GM23338 (cell line): Measurements from ENCODE around the gene S100A6. TPM values are rescaled to one million over a fixed set of nuclear protein-coding genes. Genes with fewer than 3 reads are reported as not detected.

Experiments
- ATAC-seq: fragments of 200-7000 bp; cut with Tn5 transposase; 3 replicates; pipeline ENCODE4 v1.9.1; 2020
- DNase-seq: peaks from one replicate; pipeline ENCODE4 v3.0.0-alpha.2; 2015; ENCODE audit warnings: low spot score
- H2AFZ ChIP-seq: fragments of 200-600 bp; sonication (generic); 2 replicates; pipeline ENCODE4 v1.8.0; 2016; ENCODE audit warnings: antibody characterized with exemption, mild to moderate bottlenecking, moderate library complexity
- H3F3A ChIP-seq: fragments of 200-600 bp; sonication (generic); replicated peaks from 2 replicates; pipeline ENCODE4 v1.8.0; 2017; ENCODE audit warnings: antibody characterized with exemption, mixed run types, low read depth
- H3K27ac ChIP-seq: fragments of 200-600 bp; sonication (generic); 2 replicates; pipeline ENCODE4 v1.6.1; 2016; ENCODE audit warnings: low read depth
- H3K27me3 ChIP-seq: fragments of 200-600 bp; sonication (generic); 2 replicates; pipeline ENCODE4 v1.8.0; 2016; ENCODE audit warnings: mild to moderate bottlenecking, mixed run types, moderate library complexity; ENCODE audit not compliant: insufficient read depth
- H3K36me3 ChIP-seq: fragments of 200-600 bp; sonication (generic); 2 replicates; pipeline ENCODE4 v1.8.0; 2016; ENCODE audit warnings: mild to moderate bottlenecking; ENCODE audit not compliant: insufficient read depth
- H3K4me1 ChIP-seq: fragments of 200-600 bp; sonication (generic); 2 replicates; pipeline ENCODE4 v1.8.0; 2016; ENCODE audit warnings: mild to moderate bottlenecking, moderate library complexity; ENCODE audit not compliant: insufficient read depth
- H3K4me2 ChIP-seq: fragments of 200-600 bp; sonication (generic); 2 replicates; pipeline ENCODE4 v1.7.1; 2017; ENCODE audit warnings: mixed run types
- H3K4me3 ChIP-seq: fragments of 200-600 bp; sonication (generic); 2 replicates; pipeline ENCODE4 v1.6.1; 2016; ENCODE audit warnings: mixed run types
- H3K79me2 ChIP-seq: fragments of 200-600 bp; sonication (generic); replicated peaks from 2 replicates; pipeline ENCODE4 v1.8.0; 2017; ENCODE audit warnings: mild to moderate bottlenecking; ENCODE audit not compliant: insufficient read depth
- H3K9me2 ChIP-seq: fragments of 200-600 bp; sonication (generic); 2 replicates; pipeline ENCODE4 v1.8.0; 2017; ENCODE audit not compliant: insufficient read depth
- H4K20me1 ChIP-seq: fragments of 200-600 bp; sonication (generic); replicated peaks from 2 replicates; pipeline ENCODE4 v1.8.0; 2017; ENCODE audit warnings: mild to moderate bottlenecking; ENCODE audit not compliant: insufficient read depth
- H3K27ac Mint-ChIP-seq: 2 replicates; pipeline ENCODE4 v1.8.0; 2020; ENCODE audit warnings: inconsistent platforms, mild to moderate bottlenecking, moderate library complexity, mixed read lengths
- H3K27me3 Mint-ChIP-seq: 3 replicates; pipeline ENCODE4 v1.8.0; 2022; ENCODE audit warnings: low read depth, mild to moderate bottlenecking, moderate library complexity, mixed read lengths, inconsistent platforms; ENCODE audit not compliant: insufficient read depth, poor library complexity
- H3K36me3 Mint-ChIP-seq: 3 replicates; pipeline ENCODE4 v1.8.0; 2021; ENCODE audit warnings: low read depth, mild to moderate bottlenecking, inconsistent platforms, moderate library complexity, mixed read lengths
- H3K4me1 Mint-ChIP-seq: 3 replicates; pipeline ENCODE4 v1.8.0; 2020; ENCODE audit warnings: mild to moderate bottlenecking, inconsistent platforms, mixed read lengths
- H3K4me3 Mint-ChIP-seq: 3 replicates; pipeline ENCODE4 v1.8.0; 2021; ENCODE audit warnings: moderate library complexity, mild to moderate bottlenecking, inconsistent platforms, mixed read lengths
- H3K9me3 Mint-ChIP-seq: 3 replicates; pipeline ENCODE4 v1.8.0; 2020; ENCODE audit warnings: moderate library complexity, mild to moderate bottlenecking, inconsistent platforms, mixed read lengths
- CREB1 ChIP-seq: fragments of 250-450 bp; sonication (Bioruptor Pico); IDR thresholded peaks from 2 replicates; pipeline ENCODE4 v1.5.0; 2020; ENCODE audit warnings: low read depth, mild to moderate bottlenecking, moderate library complexity
- EZH2phosphoT487 ChIP-seq: fragments of 200-600 bp; sonication (generic); IDR thresholded peaks from one replicate; pipeline ENCODE4 v1.8.1; 2018; ENCODE audit warnings: antibody characterized with exemption; ENCODE audit not compliant: unreplicated experiment
- NANOG ChIP-seq: IDR thresholded peaks from 2 replicates; pipeline ENCODE4 v1.6.1; 2016; ENCODE audit warnings: antibody characterized with exemption, borderline replicate concordance
- POLR2AphosphoS5 ChIP-seq: IDR thresholded peaks from 2 replicates; pipeline ENCODE4 v1.6.1; 2016; ENCODE audit warnings: antibody characterized with exemption, low read depth
- STAT1 ChIP-seq: IDR thresholded peaks from one replicate; pipeline ENCODE4 v1.6.1; 2016; ENCODE audit warnings: antibody characterized with exemption; ENCODE audit not compliant: unreplicated experiment
- ZNF114 ChIP-seq: fragments of 250-450 bp; sonication (Bioruptor Pico); IDR thresholded peaks from 2 replicates; pipeline ENCODE4 v1.5.0; 2020; ENCODE audit warnings: mild to moderate bottlenecking, moderate library complexity
- ZNF331 ChIP-seq: fragments of 250-450 bp; sonication (Bioruptor Pico); IDR thresholded peaks from 2 replicates; pipeline ENCODE4 v1.5.0; 2020; ENCODE audit warnings: low read depth, mild to moderate bottlenecking, moderate library complexity
- polyA plus RNA-seq: library from polyadenylated mRNA; unstranded; fragments of >200 nt; fragmentation: Nextera tagmentation; extraction: Ambion mirVana; gene quantifications from 2 replicates; pipeline ENCODE4 v1.2.1, GENCODE V29; 2016
- total RNA-seq: library from RNA; depleted of rRNA; stranded (reverse); fragments of >200 nt; shearing (Covaris generic); gene quantifications from 2 replicates; pipeline ENCODE4 v1.2.3, GENCODE V29; 2014
- TF ChIP-seq, protein P1 (sequence below), 2 experiments: fragments of 200-600 bp in 1 of 2; sonication (generic) in 1 of 2; conservative IDR thresholded peaks; 2 replicates each; pipeline versions ENCODE4 v1.5.1 to v1.6.1; 2016 to 2017; ENCODE audit warnings: antibody characterized with exemption in 2 of 2, low read depth in 2 of 2, mild to moderate bottlenecking in 2 of 2, moderate library complexity in 1 of 2
- TF ChIP-seq, protein P2 (sequence below): IDR thresholded peaks from 2 replicates; pipeline ENCODE4 v1.6.1; 2016; ENCODE audit warnings: antibody characterized with exemption
- TF ChIP-seq, protein P3 (sequence below): fragments of 250-450 bp; sonication (Bioruptor Pico); IDR thresholded peaks from 2 replicates; pipeline ENCODE4 v1.5.0; 2020; ENCODE audit warnings: mild to moderate bottlenecking, moderate library complexity

The S100A6 gene
- total and polyA plus RNA-seq, 2 experiments from 2014 or later: 7.3 to 77.5 TPM

DNA sequence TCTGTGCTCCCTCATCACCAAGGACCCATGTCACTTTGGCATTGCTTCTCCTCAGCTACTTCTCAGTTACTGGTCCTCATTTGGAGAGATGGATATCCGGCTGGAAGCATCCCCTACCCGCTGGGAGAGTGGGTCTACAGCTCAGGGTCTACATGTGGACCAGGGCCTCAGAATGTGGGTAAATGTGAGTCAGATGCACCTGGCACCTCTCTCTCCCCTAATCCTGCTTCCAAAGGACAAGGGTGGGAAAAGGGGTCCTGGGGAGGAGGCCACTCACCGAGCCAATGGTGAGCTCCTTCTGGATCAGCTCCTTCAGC, 908 bp downstream of the S100A6 start:
- Histone ChIP-seq H3K36me3 (no peaks in the 10 kb centered on the region), H3K27me3 (peaks cover 32% of the 10 kb centered on the region), H3K4me2 (peak overlapping the region; percentile 87; the same call in 1 of the 2 replicates), H3F3A (peaks cover 16% of the 10 kb centered on the region; the same call in 1 of the 2 replicates), H3K9me2 (no peaks in the 10 kb centered on the region), H2AFZ (no peak overlapping the region), H3K4me1 (peaks cover 37% of the 10 kb centered on the region), H3K27ac (no peak overlapping the region), H4K20me1 (no peaks in the 10 kb centered on the region), H3K4me3 (0 out of 2 replicates have a peak overlapping the region, but pooled peaks have one; percentile 63), H3K79me2 (no peaks in the 10 kb centered on the region)
- no peaks in the 10 kb centered on the region for H3K9me3 Mint-ChIP-seq
- H3K27ac Mint-ChIP-seq: no peak overlapping the region
- no peak for TF ChIP-seq CREB1 (CRISPR knock-in tag)
- TF ChIP-seq, protein P1, sequence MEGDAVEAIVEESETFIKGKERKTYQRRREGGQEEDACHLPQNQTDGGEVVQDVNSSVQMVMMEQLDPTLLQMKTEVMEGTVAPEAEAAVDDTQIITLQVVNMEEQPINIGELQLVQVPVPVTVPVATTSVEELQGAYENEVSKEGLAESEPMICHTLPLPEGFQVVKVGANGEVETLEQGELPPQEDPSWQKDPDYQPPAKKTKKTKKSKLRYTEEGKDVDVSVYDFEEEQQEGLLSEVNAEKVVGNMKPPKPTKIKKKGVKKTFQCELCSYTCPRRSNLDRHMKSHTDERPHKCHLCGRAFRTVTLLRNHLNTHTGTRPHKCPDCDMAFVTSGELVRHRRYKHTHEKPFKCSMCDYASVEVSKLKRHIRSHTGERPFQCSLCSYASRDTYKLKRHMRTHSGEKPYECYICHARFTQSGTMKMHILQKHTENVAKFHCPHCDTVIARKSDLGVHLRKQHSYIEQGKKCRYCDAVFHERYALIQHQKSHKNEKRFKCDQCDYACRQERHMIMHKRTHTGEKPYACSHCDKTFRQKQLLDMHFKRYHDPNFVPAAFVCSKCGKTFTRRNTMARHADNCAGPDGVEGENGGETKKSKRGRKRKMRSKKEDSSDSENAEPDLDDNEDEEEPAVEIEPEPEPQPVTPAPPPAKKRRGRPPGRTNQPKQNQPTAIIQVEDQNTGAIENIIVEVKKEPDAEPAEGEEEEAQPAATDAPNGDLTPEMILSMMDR (conservative IDR thresholded peaks at IDR 0.05; ENCODE audit: low read depth in 2 of 2): no peak
- TF ChIP-seq EZH2phosphoT487: no peak
- TF ChIP-seq STAT1: no peak
- no peak for TF ChIP-seq ZNF331 (CRISPR knock-in tag)
- TF ChIP-seq ZNF114 (CRISPR knock-in tag): no peak
- TF ChIP-seq, protein P2, sequence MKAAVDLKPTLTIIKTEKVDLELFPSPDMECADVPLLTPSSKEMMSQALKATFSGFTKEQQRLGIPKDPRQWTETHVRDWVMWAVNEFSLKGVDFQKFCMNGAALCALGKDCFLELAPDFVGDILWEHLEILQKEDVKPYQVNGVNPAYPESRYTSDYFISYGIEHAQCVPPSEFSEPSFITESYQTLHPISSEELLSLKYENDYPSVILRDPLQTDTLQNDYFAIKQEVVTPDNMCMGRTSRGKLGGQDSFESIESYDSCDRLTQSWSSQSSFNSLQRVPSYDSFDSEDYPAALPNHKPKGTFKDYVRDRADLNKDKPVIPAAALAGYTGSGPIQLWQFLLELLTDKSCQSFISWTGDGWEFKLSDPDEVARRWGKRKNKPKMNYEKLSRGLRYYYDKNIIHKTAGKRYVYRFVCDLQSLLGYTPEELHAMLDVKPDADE: no peak
- TF ChIP-seq, protein P3, sequence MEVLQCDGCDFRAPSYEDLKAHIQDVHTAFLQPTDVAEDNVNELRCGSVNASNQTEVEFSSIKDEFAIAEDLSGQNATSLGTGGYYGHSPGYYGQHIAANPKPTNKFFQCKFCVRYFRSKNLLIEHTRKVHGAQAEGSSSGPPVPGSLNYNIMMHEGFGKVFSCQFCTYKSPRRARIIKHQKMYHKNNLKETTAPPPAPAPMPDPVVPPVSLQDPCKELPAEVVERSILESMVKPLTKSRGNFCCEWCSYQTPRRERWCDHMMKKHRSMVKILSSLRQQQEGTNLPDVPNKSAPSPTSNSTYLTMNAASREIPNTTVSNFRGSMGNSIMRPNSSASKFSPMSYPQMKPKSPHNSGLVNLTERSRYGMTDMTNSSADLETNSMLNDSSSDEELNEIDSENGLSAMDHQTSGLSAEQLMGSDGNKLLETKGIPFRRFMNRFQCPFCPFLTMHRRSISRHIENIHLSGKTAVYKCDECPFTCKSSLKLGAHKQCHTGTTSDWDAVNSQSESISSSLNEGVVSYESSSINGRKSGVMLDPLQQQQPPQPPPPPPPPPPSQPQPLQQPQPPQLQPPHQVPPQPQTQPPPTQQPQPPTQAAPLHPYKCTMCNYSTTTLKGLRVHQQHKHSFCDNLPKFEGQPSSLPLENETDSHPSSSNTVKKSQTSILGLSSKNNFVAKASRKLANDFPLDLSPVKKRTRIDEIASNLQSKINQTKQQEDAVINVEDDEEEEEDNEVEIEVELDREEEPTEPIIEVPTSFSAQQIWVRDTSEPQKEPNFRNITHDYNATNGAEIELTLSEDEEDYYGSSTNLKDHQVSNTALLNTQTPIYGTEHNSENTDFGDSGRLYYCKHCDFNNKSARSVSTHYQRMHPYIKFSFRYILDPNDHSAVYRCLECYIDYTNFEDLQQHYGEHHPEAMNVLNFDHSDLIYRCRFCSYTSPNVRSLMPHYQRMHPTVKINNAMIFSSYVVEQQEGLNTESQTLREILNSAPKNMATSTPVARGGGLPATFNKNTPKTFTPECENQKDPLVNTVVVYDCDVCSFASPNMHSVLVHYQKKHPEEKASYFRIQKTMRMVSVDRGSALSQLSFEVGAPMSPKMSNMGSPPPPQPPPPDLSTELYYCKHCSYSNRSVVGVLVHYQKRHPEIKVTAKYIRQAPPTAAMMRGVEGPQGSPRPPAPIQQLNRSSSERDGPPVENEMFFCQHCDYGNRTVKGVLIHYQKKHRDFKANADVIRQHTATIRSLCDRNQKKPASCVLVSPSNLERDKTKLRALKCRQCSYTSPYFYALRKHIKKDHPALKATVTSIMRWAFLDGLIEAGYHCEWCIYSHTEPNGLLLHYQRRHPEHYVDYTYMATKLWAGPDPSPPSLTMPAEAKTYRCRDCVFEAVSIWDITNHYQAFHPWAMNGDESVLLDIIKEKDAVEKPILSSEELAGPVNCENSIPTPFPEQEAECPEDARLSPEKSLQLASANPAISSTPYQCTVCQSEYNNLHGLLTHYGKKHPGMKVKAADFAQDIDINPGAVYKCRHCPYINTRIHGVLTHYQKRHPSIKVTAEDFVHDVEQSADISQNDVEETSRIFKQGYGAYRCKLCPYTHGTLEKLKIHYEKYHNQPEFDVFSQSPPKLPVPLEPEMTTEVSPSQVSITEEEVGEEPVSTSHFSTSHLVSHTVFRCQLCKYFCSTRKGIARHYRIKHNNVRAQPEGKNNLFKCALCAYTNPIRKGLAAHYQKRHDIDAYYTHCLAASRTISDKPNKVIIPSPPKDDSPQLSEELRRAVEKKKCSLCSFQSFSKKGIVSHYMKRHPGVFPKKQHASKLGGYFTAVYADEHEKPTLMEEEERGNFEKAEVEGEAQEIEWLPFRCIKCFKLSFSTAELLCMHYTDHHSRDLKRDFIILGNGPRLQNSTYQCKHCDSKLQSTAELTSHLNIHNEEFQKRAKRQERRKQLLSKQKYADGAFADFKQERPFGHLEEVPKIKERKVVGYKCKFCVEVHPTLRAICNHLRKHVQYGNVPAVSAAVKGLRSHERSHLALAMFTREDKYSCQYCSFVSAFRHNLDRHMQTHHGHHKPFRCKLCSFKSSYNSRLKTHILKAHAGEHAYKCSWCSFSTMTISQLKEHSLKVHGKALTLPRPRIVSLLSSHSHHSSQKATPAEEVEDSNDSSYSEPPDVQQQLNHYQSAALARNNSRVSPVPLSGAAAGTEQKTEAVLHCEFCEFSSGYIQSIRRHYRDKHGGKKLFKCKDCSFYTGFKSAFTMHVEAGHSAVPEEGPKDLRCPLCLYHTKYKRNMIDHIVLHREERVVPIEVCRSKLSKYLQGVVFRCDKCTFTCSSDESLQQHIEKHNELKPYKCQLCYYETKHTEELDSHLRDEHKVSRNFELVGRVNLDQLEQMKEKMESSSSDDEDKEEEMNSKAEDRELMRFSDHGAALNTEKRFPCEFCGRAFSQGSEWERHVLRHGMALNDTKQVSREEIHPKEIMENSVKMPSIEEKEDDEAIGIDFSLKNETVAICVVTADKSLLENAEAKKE (CRISPR knock-in tag): no peak
- no peak for TF ChIP-seq NANOG
- no peak for TF ChIP-seq POLR2AphosphoS5
- no peak overlapping the region for H3K4me3 Mint-ChIP-seq
- peaks cover 35% of the 10 kb centered on the region for H3K27me3 Mint-ChIP-seq
- H3K36me3 Mint-ChIP-seq: no peaks in the 10 kb centered on the region; the same call in 2 of the 3 replicates
- DNase-seq (no peak), ATAC-seq (no peak)
- peaks cover 43% of the 10 kb centered on the region for H3K4me1 Mint-ChIP-seq
